NOMO-1 treated with DMSO at 0.1 percent for 48 hours (cell line): ENCODE results near the gene RPS6KA4.

Source experiments
- DNase-seq: peaks from one replicate; lab custom pipeline; 2025; ENCODE audit not compliant: unreplicated experiment; lab: John Stamatoyannopoulos, UW

The RPS6KA4 gene

DNA sequence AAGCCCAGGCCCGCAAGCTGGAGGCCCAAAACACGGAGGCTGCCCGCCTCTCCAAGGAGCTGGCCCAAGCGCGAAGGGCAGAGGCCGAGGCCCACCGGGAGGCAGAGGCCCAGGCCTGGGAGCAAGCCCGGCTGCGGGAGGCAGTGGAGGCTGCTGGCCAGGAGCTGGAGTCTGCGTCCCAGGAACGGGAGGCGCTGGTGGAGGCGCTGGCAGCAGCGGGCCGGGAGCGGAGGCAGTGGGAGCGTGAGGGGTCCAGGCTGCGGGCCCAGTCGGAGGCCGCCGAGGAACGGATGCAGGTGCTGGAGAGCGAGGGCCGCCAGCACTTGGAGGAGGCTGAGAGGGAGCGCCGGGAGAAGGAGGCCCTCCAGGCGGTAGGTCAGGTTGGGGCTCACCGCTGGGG is 14.2 kb upstream of the RPS6KA4 start:
- DNase-seq, result no peak

DNA sequence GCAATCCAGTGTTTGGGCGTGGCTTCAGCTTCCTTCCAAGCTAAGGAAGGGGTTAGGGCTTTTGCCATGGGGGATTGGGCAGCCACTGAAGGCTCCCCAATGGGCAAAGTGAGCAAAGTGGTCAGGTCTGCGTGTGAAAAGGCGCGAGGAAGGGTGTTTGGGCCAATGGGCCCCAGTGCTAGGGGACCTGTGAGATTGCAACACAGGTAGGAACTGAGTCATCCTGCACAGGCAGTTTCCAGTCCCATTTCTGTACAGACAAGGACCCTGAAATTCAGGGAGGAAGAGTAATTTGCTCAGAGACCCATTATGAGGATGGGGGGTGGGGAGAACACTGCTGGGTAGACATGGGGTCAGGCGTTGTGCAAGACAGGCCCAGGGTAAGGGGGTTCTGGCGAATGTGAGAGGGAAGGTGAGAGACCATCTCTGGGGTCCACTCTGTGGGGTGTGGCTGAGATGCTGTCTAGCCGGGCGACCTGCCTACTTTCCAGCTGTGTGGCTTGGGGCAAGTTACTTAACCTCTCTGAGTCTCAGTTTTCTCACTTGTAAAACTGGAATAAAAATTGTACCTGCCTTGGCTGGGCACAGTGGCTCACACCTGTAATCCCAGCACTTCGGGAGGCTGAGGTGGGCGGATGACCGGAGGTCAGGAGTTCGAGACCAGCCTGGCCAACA is 11.6 kb upstream of the RPS6KA4 start:
- peak; percentile 69 for DNase-seq

DNA sequence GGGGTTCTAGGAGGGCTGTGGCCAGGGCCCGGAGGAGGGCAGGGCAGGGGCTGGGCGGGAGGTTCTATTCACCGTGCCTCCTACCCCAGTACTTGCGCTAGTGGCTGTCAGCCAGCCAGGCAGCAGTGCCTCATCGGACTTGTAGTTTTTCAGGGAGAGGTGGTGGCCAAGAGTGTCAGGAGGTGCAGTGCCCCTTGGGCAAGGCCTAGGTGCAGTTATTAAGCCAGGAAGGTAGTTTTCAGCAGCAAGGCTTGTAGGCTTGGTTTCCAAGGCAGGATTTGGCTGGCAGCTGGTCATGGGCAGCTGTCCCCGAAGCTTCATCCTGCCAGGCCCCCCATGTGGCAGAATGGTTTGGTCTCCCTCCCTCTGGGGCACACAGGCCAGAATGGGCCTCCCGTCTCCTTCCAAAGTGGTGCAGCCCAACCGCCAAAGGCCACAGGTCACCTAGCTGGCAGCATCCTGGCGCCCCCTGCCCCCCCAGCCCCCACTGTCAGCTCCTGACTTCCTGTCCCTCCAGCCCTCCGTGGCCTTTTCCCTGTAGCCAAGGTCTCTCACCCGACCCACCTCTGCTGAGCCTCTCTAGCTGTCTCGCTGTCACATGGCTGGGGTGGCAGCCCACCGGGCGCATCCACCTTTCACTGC is 10.5 kb upstream of the RPS6KA4 start:
- no peak for DNase-seq

DNA sequence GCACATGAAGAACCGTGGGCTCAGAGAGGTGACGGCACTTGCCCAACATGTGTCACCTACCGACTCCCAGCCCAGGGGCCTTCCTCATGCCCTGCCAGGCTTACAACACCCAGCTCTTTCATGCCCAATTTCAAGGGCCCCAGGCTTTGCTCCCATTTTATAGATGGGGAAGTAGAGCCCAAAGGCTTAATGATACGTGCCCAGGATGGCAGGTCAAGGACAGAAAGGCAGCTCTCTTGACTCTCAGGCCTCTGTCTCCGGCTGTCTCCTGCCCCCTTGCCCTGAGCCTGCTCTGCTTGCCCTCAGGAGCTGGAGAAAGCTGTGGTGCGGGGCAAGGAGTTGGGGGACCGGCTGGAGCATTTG is 10.0 kb upstream of the RPS6KA4 start:
- DNase-seq, result no peak

DNA sequence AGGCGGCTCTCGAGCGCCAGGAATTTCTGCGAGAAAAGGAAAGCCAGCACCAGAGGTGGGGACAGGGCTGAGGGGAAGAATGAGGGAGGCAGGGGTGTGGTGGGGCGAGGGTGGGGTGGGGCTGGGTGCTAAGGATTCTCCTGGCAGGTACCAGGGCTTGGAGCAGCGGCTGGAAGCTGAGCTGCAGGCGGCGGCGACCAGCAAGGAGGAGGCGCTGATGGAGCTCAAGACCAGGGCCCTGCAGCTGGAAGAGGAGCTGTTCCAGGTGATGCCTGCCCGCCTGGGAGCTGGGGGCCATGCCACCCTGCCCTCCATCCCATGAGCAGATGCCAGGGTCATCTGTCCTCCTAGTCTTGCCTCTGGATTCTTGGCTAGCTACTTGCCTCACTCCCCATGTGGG is 9.6 kb upstream of the RPS6KA4 start:
- no peak for DNase-seq

DNA sequence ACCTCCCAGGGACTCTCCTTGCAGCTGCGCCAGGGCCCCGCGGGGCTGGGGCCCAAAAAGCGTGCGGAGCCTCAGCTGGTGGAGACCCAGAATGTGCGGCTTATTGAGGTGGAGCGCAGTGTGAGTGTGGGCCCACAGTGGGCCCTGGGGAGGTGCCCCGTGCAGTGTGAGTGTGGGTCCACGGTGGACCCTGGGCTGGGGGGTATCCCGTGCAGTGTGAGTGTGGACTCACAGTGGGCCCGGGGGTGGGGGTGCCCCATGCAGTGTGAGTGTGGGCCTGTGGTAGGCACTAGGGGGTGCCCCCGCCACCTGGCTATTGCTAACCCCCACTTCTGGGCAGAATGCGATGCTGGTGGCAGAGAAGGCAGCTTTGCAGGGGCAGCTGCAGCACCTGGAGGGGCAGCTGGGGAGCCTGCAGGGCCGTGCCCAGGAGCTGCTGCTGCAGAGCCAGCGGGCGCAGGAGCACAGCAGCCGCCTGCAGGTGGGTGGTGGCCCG is 7.8 kb upstream of the RPS6KA4 start:
- DNase-seq, result no peak

DNA sequence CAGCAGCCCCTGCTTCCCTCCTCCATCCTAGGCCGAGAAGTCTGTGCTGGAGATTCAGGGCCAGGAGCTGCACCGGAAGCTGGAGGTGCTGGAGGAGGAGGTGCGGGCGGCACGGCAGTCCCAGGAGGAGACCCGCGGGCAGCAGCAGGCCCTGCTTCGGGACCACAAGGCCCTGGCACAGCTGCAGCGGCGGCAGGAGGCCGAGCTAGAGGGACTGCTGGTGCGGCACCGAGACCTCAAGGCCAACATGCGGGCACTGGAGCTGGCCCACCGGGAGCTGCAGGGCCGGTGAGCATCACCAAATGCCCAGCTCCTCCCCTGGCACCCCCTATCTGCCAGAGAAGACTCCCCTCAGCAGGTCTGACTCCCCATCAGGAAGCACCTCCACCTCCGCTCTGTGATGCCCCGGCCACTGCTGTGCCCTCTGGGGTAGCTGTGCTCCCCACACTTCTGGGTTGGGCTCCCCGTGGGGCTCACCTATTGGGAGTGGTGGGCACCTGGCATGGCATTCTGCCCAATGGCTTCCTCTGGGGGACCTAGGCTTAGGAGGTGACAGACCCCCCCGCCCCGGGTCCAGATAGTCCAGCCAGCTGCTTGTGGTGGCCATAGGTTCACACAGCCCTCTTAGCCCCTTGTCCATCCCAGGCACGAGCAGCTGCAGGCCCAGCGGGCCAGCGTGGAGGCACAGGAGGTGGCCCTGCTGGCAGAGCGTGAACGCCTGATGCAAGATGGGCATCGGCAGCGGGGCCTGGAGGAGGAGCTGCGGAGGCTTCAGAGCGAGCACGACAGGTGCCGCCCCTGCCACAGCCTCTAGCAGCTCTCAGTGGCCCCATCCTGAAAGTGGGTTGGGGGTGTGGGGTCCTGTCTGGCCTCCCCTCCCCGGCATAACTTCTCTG is 6.6 kb upstream of the RPS6KA4 start:
- no peak for DNase-seq

DNA sequence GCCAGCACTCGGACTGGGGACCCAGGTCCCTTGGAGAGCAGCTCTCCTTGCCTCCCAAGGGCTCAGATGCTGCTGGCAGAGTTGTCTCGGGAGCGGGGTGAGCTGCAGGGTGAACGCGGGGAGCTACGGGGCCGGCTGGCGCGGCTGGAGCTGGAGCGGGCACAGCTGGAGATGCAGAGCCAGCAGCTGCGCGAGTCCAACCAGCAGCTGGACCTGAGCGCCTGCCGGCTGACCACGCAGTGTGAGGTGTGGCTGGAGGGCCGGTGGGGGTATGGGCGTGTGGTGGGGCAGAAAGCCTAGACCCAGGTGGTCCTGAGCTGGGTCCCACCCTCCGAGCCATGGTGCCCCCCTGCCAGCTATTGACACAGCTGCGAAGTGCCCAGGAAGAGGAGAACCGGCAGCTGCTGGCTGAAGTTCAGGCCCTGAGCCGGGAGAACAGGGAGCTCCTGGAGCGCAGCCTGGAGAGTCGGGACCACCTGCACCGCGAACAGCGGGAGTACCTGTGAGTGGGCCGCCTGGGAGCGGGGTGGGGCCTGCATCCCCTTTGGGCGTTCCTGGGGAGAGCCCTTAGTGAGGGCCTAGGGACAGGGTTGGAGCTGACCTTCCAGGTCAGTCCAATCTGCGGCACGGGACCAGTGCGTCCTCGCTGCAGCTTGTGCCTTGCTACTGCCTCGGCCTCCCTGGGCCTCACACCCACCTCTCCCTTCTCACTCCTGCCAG is 5.8 kb upstream of the RPS6KA4 start:
- DNase-seq, result no peak

DNA sequence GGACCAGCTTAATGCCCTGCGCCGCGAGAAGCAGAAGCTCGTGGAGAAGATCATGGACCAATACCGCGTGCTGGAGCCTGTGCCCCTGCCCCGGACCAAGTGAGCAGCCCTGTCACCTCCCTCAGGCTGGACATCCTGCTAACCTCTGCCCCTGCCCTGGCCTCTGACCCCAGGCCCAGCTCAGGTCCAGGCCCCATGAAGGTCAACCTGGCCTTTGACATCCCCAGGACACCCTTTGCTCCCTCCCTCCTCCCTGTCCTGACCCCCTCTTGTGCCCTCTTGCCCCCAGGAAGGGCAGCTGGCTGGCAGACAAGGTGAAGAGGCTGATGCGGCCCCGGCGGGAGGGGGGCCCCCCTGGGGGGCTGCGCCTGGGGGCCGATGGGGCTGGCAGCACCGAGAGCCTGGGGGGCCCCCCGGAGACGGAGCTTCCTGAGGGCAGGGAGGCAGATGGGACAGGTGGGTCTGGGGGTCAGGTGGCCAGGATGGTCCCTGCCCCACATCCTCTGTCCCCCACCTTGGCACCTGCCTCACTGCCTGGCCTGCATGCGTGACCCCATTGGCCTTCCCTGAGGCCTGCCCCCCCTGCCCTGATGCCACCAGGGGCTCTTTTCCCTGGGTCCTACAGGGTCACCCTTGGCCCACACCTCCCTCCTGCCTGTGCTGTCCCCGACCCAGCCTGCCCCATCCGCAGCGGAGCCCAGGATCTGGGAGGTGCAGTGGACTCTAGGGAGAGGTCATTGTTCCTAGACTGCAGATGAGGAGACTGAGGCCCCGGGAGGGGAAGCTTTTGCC is 5.1 kb upstream of the RPS6KA4 start:
- DNase-seq, result no peak

DNA sequence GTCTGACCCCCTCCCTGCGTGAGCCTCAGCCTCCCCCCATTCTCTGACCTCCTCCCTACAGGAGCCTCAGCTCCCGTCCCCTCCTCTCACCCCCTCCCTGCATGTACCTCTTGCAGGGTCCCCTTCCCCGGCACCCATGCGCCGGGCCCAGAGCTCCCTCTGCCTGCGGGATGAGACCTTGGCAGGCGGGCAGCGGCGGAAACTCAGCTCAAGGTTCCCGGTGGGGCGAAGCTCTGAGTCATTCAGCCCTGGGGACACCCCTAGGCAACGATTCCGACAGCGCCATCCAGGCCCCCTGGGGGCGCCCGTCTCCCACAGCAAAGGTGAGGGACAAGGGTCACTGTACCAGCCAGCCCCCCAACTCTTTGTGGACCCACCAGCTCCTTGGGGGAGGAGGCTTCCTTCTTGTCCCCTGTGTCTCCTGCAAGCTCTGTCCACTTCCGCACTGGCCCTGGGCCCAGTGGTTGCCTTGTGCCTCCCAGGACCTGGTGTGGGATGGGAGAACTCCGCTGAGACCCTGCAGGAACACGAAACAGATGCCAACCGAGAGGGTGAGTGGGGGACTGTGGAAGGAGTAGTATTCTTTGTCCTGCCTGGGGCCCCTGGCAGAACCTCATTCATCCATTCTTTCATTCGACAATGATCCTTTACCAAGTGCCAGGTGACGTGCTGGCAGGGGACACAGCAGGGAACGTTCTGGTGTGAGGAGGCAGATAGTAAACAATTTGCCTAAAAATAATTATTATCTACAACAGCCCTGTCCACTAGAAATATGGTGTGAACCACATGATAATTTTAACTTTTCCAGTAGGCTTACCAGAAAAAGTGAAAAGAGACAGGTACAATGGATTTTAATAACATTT is 3.7 kb upstream of the RPS6KA4 start:
- DNase-seq, result no peak

DNA sequence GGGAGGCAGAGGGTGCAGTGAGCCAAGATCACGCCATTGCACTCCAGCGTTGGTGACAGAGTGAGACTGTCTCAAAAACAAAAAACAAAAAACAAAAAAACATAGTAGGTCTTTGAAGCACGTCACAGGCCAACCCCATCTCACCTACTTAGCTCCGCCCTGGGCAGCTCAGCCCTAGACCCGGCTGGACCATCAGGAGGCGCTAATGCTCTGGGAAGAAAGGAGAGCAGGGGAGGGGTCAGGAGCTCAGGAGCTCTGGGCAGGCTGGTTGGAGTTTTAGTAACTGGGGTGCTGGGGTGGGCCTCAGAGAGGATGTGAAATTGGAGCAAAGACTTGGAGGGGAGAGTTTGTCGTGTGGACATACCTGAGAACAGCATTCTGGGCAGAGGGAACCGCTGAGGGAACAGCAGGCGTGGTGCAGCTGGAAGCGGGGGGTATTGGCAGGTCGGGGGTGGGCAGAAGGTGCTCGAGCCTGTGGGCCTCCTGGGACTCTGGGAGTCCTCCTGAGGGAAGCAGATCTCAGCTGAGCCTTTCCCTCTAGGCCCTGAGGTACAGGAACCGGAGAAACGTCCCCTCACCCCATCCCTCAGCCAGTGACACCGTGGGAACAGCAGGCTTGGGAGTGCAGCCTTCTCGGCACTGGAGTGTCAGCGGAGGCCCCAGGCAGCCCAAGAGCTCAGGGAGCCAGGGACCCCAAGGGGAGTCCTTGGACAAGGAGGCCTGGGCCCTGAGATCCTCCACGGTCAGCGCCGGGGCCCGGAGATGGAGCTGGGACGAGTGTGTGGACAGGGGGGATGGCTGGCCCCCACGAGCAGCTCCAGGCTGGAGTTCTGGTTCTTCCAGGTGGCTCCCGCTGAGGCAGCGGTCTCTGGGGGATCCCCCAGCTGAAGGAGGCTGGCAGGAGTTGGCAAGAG is 2.2 kb upstream of the RPS6KA4 start:
- peak; percentile 17 for DNase-seq

DNA sequence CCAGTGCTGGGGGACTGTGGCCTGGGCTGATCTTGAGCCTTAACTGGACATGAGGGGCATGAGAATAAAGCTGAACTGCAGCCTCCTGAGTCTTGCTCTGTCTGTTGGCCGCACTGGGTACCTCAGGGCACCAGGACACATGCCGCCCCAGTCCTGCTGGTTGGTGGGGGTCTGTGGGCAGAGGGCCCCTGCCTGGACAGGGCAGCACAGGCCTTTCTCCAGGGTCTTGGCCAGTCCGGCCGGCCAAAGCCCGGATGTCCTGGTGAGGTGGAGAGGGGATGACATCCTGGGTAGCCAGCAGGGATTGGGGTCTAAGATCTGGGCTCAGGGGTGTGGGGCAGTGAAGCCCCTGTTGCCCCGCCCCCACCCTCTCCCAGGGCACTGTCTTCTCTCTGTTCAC is 1.5 kb upstream of the RPS6KA4 start:
- no peak for DNase-seq

DNA sequence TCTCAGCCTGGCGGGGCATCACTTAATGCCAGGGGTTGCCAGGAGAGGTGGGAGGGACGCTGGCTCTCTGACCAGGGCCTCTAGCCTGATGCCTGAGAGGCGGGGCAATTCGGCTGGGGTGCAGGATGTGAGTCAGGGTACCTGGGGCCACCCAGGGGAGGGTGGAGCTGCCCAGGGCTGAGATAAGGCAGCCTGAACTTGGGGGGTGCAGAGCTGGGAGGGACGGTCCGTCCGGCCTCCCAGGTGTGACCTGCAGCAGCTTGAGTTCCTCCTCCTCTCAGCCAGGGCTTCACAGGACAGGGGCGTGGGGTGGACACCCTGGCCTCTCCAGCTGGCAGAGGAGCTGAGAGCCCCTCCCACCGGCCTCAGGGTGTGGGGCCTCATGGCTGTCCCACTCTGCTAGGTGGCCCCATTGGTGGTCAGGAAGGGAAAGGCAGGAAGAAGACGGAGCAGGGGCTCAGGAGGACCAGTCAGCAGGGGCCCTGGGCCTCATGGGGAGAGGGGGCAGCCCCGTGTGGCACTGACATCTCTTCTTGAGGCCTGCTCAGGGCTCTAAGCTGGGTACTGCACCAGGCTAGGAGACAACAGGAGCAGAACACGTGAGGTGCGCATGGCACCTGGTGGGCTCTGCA is 942 bp upstream of the RPS6KA4 start:
- no peak for DNase-seq

DNA sequence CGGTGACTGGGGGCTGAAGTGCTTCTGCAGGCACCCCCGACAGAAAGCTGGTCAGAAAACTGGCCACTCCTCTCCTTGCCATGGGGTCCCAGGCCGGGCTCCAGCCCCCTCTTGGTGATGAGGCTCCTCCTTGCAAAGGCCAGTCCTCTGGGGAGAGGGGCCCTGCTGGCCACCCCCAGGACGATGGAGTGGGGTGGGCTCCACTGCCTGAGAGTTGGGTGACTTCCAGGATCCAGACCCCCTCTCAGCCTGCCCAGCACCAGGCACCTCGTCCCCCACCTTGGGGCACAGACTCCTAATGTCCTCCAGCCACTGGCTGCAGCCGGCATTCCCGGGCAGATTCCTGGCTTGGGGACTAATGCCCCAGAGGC is 441 bp upstream of the RPS6KA4 start:
- no peak for DNase-seq

DNA sequence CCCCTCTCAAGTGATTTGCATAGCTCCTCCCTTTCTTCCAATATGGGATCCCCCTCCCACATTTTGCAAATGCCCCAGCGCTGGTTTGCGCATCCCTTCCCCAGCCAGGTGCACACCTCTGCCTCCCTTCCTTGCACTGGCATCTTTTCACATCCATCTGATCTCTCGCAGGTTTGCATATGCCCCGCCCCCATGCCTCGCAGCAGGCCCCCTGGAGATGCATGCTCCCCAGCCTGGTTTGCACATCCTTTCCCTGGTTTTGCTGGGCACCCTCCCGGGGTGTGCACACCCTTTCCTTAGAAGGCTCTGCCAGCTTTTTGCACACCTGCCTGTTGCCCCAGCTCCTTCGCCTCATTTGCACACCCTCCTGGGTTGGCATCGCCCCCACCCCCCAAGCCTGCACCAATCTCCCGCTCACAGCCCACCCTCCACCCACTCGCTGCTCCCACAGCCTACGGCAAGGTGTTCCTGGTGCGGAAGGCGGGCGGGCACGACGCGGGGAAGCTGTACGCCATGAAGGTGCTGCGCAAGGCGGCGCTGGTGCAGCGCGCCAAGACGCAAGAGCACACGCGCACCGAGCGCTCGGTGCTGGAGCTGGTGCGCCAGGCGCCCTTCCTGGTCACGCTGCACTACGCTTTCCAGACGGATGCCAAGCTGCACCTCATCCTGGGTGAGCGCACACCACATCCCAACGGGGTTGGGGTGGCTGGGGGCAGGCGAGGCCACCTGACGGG is 917 bp downstream of the RPS6KA4 start:
- peak; percentile 51 for DNase-seq

DNA sequence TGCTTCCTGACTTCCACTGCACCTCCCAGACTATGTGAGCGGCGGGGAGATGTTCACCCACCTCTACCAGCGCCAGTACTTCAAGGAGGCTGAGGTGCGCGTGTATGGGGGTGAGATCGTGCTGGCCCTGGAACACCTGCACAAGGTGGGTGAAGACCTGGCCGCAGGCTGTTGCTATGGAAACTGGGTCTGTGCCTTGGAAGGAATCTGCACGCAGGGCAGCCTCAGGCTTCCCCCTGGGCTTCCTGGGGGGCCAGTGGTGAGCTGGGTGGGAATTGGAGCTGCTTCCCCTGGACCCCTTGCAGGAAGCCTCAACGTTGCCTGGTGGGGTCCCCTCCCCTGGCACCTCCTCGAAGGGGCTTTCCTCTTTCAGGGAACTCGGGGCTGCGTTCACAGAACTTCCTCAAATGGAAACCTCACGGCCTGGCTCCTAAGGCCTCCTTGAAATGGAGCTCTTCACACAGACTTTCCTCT is 1.5 kb downstream of the RPS6KA4 start:
- peak; percentile 58 for DNase-seq

DNA sequence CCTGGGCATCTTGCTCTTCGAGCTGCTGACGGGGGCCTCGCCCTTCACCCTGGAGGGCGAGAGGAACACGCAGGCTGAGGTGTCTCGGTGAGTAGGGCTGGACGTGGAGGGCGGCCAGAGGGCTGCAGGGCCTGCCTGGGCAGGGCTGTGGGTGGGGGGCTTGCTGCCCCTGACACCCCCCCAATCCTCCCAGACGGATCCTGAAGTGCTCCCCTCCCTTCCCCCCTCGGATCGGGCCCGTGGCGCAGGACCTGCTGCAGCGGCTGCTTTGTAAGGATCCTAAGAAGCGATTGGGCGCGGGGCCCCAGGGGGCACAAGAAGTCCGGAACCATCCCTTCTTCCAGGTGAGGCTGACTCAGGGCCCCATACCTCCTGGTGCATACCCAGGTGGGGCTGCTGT is 2.7 kb downstream of the RPS6KA4 start:
- no peak for DNase-seq
